Right lobe of liver (tissue), 6 donors: ENCODE measurements around the gene LENG8. TPM values are rescaled to one million over a fixed set of nuclear protein-coding genes. Genes with fewer than 3 reads are reported as not detected.

Experiments
- ATAC-seq, 4 donors: fragments of 200-7000 bp; cut with Tn5 transposase; one replicate each; pipeline ENCODE4 v1.9.1; 2020; ENCODE audit warnings: mild to moderate bottlenecking in 4 of 4, moderate library complexity in 4 of 4
- DNase-seq, 3 donors: peaks; one replicate each; pipeline ENCODE4 v3.0.0-alpha.2; 2020
- H3K27ac ChIP-seq, 3 donors: fragments of 200-600 bp; one replicate each; pipeline ENCODE4 v1.8.0; 2022
- H3K27me3 ChIP-seq, 2 donors: fragments of 200-600 bp; one replicate each; pipeline ENCODE4 v1.8.0; 2022
- H3K36me3 ChIP-seq, 4 donors: fragments of 200-600 bp; sonication (generic) in 1 of 4; one replicate each; pipeline versions ENCODE4 v1.5.1 to v1.8.0; 2017 to 2022; ENCODE audit warnings: control low read depth in 1 of 4
- H3K4me1 ChIP-seq, 4 donors: fragments of 200-600 bp; sonication (generic) in 1 of 4; one replicate each; pipeline versions ENCODE4 v1.5.1 to v1.8.0; 2017 to 2022; ENCODE audit warnings: control low read depth in 1 of 4
- H3K4me3 ChIP-seq, 3 donors: fragments of 200-600 bp; one replicate each; pipeline ENCODE4 v1.8.0; 2022
- H3K9me3 ChIP-seq, 4 donors: fragments of 200-600 bp; sonication (generic) in 1 of 4; one replicate each; pipeline versions ENCODE4 v1.5.1 to v1.8.0; 2017 to 2022; ENCODE audit warnings: control low read depth in 1 of 4
- CTCF ChIP-seq, 4 donors: fragments of 200-600 bp in 3 of 4; fragments of 450-650 bp in 1 of 4; IDR thresholded peaks; one replicate each; pipeline versions ENCODE4 v1.5.1 to v1.8.0; 2016 to 2022; ENCODE audit warnings: antibody characterized with exemption in 4 of 4, mild to moderate bottlenecking in 2 of 4
- POLR2A ChIP-seq: fragments of 450-650 bp; IDR thresholded peaks from one replicate; pipeline ENCODE4 v1.6.1; 2017; ENCODE audit warnings: antibody characterized with exemption, mild to moderate bottlenecking
- WGBS: methylation state at CpG from one replicate; pipeline ENCODE4 v1.1.6; 2018; ENCODE audit warnings: low coverage, low lambda C conversion rate; ENCODE audit not compliant: insufficient coverage; ENCODE audit errors: missing lambda C conversion rate; 5-methylcytosine and 5-hydroxymethylcytosine counted together
- intact Hi-C, 2 donors: fragments of 100-400 bp; cut with DNase I; formaldehyde crosslinking; loops; one replicate each; pipeline versions ENCODE4 v1.11.2 to v1.14.1; 2022
- total RNA-seq, 6 experiments: library from RNA; depleted of rRNA in 2 of 6; stranded (reverse); fragments of >200 nt in 2 of 6; fragmentation: NEBNext Ultra II Directional in 3 of 6; extraction: Animal tissue kit (Norgen Biotek cat#: 25700) in 3 of 6; gene quantifications; one replicate each; pipeline versions ENCODE4 v1.1.0 to v1.2.4, GENCODE V29; 2016 to 2023
- donor health status: DM: no; HTN: yes; CAD: no.
- donor health status: DM: no; HTN: no; CAD: no.
- donor health status: DM: no; HTN: no; CAD: no.
- donor health status: DM: no; HTN: yes; CAD: no.
- donor health status: DM: no; HTN: yes; CAD: no.

The LENG8 gene
- total RNA-seq, 6 experiments from 2014 or later = 29.8 to 66.3 (median 41.1) TPM

DNA sequence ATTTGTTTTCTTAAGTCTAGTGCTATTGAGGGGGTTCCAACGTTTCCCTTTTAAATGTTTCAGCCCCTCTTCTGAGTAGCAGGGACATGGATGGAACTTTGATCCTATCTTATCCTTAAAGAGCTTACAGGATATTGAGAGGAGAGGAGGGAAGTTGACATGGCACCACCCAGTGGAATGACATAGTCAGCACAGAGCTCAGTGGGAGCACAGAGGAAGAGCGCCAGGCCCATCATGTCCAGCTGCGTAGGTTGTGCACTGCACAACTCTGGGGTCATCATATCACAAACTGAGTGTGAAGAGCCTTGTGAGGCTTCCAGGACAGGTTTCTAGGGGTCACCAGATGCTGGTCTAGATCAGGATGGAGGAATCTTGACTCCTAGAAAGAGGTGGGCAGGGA lies 28.7 kb downstream of the LENG8 start:
- no peaks in the 10 kb centered on the region for H3K4me1 ChIP-seq
- H3K27me3 ChIP-seq = peaks cover 0 to 4% of the 10 kb centered on the region in 2 donors
- DNase-seq (no peak), ATAC-seq (peak in 3 of 4 donors; percentile 13 to 29 (median 20))
- no peaks in the 10 kb centered on the region for H3K36me3 ChIP-seq
- H3K9me3 ChIP-seq = no peaks in the 10 kb centered on the region
- WGBS = 56% methylated on average over 3 of the region's 3 CpGs
- H3K27ac ChIP-seq = no peak overlapping the region
- intact Hi-C loops = no loop called here
- no peak for TF ChIP-seq POLR2A
- TF ChIP-seq CTCF (IDR thresholded peaks at IDR 0.05) = no peak
- no peak overlapping the region for H3K4me3 ChIP-seq

GRCh38 chr19:54478677-54479266 lies 29.8 kb downstream of the LENG8 start:
- Histone ChIP-seq H3K27me3 (peaks cover 0 to 4% of the 10 kb centered on the region in 2 donors), H3K36me3 (no peaks in the 10 kb centered on the region), H3K4me3 (no peak overlapping the region), H3K9me3 (no peaks in the 10 kb centered on the region), H3K4me1 (no peaks in the 10 kb centered on the region), H3K27ac (no peak overlapping the region)
- intact Hi-C loops = no loop called here
- whole genome bisulfite sequencing = 9% methylated on average over 10 of the region's 10 CpGs
- ATAC-seq (peak; percentile 37 to 55 (median 50)), DNase-seq (no peak)
- TF ChIP-seq CTCF (IDR thresholded peaks at IDR 0.05) (peak; percentile 20 to 55 (median 48)), POLR2A (no peak)

DNA sequence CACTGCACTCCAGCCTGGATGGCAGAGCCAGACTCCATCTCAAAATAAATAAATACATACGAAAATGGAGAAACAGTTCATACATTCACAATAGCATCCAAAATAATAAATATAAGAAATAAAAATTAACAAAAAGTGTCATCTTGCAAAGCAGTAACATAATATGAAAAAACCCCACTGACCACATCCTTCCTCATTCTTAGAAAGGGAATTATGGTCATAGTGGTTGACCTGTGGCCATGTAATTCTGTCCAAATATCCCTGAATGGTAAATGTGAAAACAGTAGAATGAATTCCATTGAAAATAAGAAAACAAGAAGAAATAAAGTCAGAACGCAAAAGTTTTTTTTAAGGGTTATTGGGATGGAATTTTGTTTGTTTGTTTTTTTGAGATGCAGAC lies 31.1 kb downstream of the LENG8 start:
- H3K27me3 ChIP-seq = peaks cover 0 to 4% of the 10 kb centered on the region in 2 donors
- intact Hi-C loops = no loop called here
- H3K27ac ChIP-seq = no peak overlapping the region
- no peaks in the 10 kb centered on the region for H3K9me3 ChIP-seq
- TF ChIP-seq POLR2A (no peak), CTCF (IDR thresholded peaks at IDR 0.05) (no peak)
- DNase-seq (no peak), ATAC-seq (no peak)
- 54% methylated on average over 2 of the region's 2 CpGs for WGBS
- no peaks in the 10 kb centered on the region for H3K4me1 ChIP-seq
- H3K36me3 ChIP-seq = no peaks in the 10 kb centered on the region
- H3K4me3 ChIP-seq = no peak overlapping the region

GRCh38 chr19:54481326-54481930 lies 32.4 kb downstream of the LENG8 start:
- TF ChIP-seq CTCF (IDR thresholded peaks at IDR 0.05) = peak; percentile 33 to 70 (median 56)
- no peak for TF ChIP-seq POLR2A
- intact Hi-C loops = no loop called here
- Histone ChIP-seq H3K4me1 (no peaks in the 10 kb centered on the region), H3K27ac (no peak overlapping the region), H3K36me3 (no peaks in the 10 kb centered on the region), H3K4me3 (no peak overlapping the region), H3K27me3 (peaks cover 0 to 4% of the 10 kb centered on the region in 2 donors), H3K9me3 (no peaks in the 10 kb centered on the region)
- 8% methylated on average over 16 of the region's 16 CpGs for WGBS
- ATAC-seq (peak; percentile 59 to 63 (median 62)), DNase-seq (no peak)
